Colonic mucosa (tissue), 4 donors: ENCODE data around the gene DMTF1. TPM values are rescaled to one million over a fixed set of nuclear protein-coding genes. Genes with fewer than 3 reads are reported as not detected.

Experiments used
- DNase-seq: peaks from one replicate; pipeline ENCODE4 v3.0.0-alpha.2; 2020
- H3K27ac ChIP-seq: fragments of 200-600 bp; one replicate; pipeline ENCODE4 v1.8.0; 2021
- H3K27me3 ChIP-seq: fragments of 200-600 bp; one replicate; pipeline ENCODE4 v1.8.0; 2021
- H3K36me3 ChIP-seq: fragments of 200-600 bp; one replicate; pipeline ENCODE4 v1.8.0; 2021
- H3K4me1 ChIP-seq: fragments of 200-600 bp; one replicate; pipeline ENCODE4 v1.8.0; 2021; ENCODE audit warnings: mild to moderate bottlenecking
- H3K4me3 ChIP-seq: fragments of 200-600 bp; one replicate; pipeline ENCODE4 v1.8.0; 2021
- H3K9ac ChIP-seq, 2 donors: one replicate each; pipeline ENCODE4 v1.7.0; 2013; ENCODE audit warnings: control low read depth in 2 of 2, low read depth in 2 of 2, low read length in 2 of 2
- H3K9me3 ChIP-seq: fragments of 200-600 bp; one replicate; pipeline ENCODE4 v1.8.0; 2021
- intact Hi-C: fragments of 100-400 bp; cut with DNase I; formaldehyde crosslinking; loops from one replicate; pipeline ENCODE4 v1.14.1; 2022
- total RNA-seq, 2 donors: library from RNA; stranded (reverse); fragmentation: NEBNext Ultra II Directional in 1 of 2; extraction: Animal tissue kit (Norgen Biotek cat#: 25700) in 1 of 2; gene quantifications; one replicate each; pipeline ENCODE4 v1.2.1, GENCODE V29; 2021
- TF ChIP-seq, protein P1 (sequence below): fragments of 200-600 bp; IDR thresholded peaks from one replicate; pipeline ENCODE4 v1.8.0; 2022; ENCODE audit warnings: antibody characterized with exemption, mild to moderate bottlenecking
- donor health status: healthy.
- donor health status: DM: no; HTN: no; CAD: no.
- donor health status: DM: no; HTN: no; CAD: no.

The DMTF1 gene
- total RNA-seq, 2 donors from 2014 or later = 44.4 to 66.0 TPM

- Histone ChIP-seq H3K9ac (no peak overlapping the region), H3K4me3 (no peak overlapping the region), H3K9me3 (no peaks in the 10 kb centered on the region), H3K4me1 (peaks cover 18% of the 10 kb centered on the region), H3K27me3 (no peaks in the 10 kb centered on the region), H3K36me3 (no peaks in the 10 kb centered on the region), H3K27ac (no peak overlapping the region)
- TF ChIP-seq, protein P1, sequence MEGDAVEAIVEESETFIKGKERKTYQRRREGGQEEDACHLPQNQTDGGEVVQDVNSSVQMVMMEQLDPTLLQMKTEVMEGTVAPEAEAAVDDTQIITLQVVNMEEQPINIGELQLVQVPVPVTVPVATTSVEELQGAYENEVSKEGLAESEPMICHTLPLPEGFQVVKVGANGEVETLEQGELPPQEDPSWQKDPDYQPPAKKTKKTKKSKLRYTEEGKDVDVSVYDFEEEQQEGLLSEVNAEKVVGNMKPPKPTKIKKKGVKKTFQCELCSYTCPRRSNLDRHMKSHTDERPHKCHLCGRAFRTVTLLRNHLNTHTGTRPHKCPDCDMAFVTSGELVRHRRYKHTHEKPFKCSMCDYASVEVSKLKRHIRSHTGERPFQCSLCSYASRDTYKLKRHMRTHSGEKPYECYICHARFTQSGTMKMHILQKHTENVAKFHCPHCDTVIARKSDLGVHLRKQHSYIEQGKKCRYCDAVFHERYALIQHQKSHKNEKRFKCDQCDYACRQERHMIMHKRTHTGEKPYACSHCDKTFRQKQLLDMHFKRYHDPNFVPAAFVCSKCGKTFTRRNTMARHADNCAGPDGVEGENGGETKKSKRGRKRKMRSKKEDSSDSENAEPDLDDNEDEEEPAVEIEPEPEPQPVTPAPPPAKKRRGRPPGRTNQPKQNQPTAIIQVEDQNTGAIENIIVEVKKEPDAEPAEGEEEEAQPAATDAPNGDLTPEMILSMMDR = no peak
- intact Hi-C loops = loop anchor here (10.0 kb wide), 2 partner anchors 190 to 720 kb away; partner anchors contain the start of genes CROT, DBF4 and SLC25A40
- no peak for DNase-seq
Observed at GRCh38 chr7:87154569-87154968, 2.3 kb downstream of the DMTF1 start.

- no peaks in the 10 kb centered on the region for H3K36me3 ChIP-seq
- no peaks in the 10 kb centered on the region for H3K27me3 ChIP-seq
- DNase-seq = no peak
- H3K4me1 ChIP-seq = peaks cover 18% of the 10 kb centered on the region
- intact Hi-C loops = loop anchor here (10.0 kb wide), 2 partner anchors 189 to 719 kb away; partner anchors contain the start of genes CROT, DBF4 and SLC25A40
- TF ChIP-seq, protein P1 = no peak
- no peaks in the 10 kb centered on the region for H3K9me3 ChIP-seq
- H3K9ac ChIP-seq = no peak overlapping the region
- no peak overlapping the region for H3K4me3 ChIP-seq
- H3K27ac ChIP-seq = no peak overlapping the region
Observed at GRCh38 chr7:87155788-87156187, 3.5 kb downstream of the DMTF1 start.

DNA sequence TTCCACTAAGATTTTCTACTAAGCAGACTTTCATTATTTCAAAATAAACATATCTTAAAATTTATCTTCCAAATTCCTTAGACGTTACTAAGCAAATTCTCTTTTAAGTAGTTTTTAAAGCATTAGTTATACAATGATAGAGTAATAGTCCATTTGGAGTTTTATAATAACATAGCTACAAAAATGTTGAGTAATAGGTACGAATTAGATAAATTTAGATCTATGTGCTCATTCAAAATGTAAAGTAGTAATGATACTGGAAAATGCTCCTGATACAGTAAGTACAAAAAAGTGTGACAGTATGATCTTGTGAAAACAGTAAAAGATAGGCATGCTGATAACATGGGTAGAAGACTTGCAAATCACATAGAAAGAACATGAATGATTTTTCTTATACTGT lies 4.5 kb downstream of the DMTF1 start:
- no peaks in the 10 kb centered on the region for H3K36me3 ChIP-seq
- no peak overlapping the region for H3K4me3 ChIP-seq
- peaks cover 14% of the 10 kb centered on the region for H3K4me1 ChIP-seq
- intact Hi-C loops = loop anchor here (10.0 kb wide), 2 partner anchors 188 to 718 kb away; partner anchors contain the start of genes CROT, DBF4 and SLC25A40
- H3K27me3 ChIP-seq = no peaks in the 10 kb centered on the region
- no peak for DNase-seq
- TF ChIP-seq, protein P1 = no peak
- no peak overlapping the region for H3K9ac ChIP-seq
- no peak overlapping the region for H3K27ac ChIP-seq
- H3K9me3 ChIP-seq = no peaks in the 10 kb centered on the region

- TF ChIP-seq, protein P1 = no peak
- no peaks in the 10 kb centered on the region for H3K36me3 ChIP-seq
- H3K4me1 ChIP-seq = peaks cover 4% of the 10 kb centered on the region
- no peaks in the 10 kb centered on the region for H3K9me3 ChIP-seq
- no peak overlapping the region for H3K4me3 ChIP-seq
- H3K27ac ChIP-seq = no peak overlapping the region
- no peak overlapping the region for H3K9ac ChIP-seq
- H3K27me3 ChIP-seq = no peaks in the 10 kb centered on the region
- no peak for DNase-seq
- intact Hi-C loops = loop anchor here (10.0 kb wide), 2 partner anchors 185 to 715 kb away; partner anchors contain the start of genes CROT, DBF4 and SLC25A40
Observed at GRCh38 chr7:87159538-87159937, 7.3 kb downstream of the DMTF1 start.

GRCh38 chr7:87164433-87164832 lies 12.2 kb downstream of the DMTF1 start:
- intact Hi-C loops = loop anchor here (10.0 kb wide), 1 partner anchor 60 kb away; no protein-coding TSS in a partner anchor
- H3K9ac ChIP-seq = no peak overlapping the region
- no peak overlapping the region for H3K27ac ChIP-seq
- DNase-seq = no peak
- H3K27me3 ChIP-seq = no peaks in the 10 kb centered on the region
- H3K9me3 ChIP-seq = no peaks in the 10 kb centered on the region
- peaks cover 5% of the 10 kb centered on the region for H3K36me3 ChIP-seq
- TF ChIP-seq, protein P1 = no peak
- H3K4me1 ChIP-seq = no peaks in the 10 kb centered on the region
- H3K4me3 ChIP-seq = no peak overlapping the region
